Mucosa of descending colon (tissue), 3 donors: ENCODE results near the gene TMEM52. TPM values are rescaled to one million over a fixed set of nuclear protein-coding genes. Genes with fewer than 3 reads are reported as not detected.

Experiments
- ATAC-seq: fragments of 200-7000 bp; cut with Tn5 transposase; one replicate; pipeline ENCODE4 v1.9.1; 2020; ENCODE audit warnings: mild to moderate bottlenecking, moderate library complexity
- DNase-seq, 3 donors: peaks; one replicate each; pipeline ENCODE4 v3.0.0-alpha.2; 2020
- H3K36me3 ChIP-seq: fragments of 200-600 bp; one replicate; pipeline ENCODE4 v1.8.0; 2021; ENCODE audit warnings: low read depth, mild to moderate bottlenecking
- H3K4me1 ChIP-seq: fragments of 200-600 bp; one replicate; pipeline ENCODE4 v1.8.0; 2021; ENCODE audit warnings: low read depth, mild to moderate bottlenecking
- H3K4me3 ChIP-seq: fragments of 200-600 bp; one replicate; pipeline ENCODE4 v1.8.0; 2021; ENCODE audit warnings: mild to moderate bottlenecking
- H3K9me3 ChIP-seq: fragments of 200-600 bp; one replicate; pipeline ENCODE4 v1.8.0; 2021; ENCODE audit warnings: mild to moderate bottlenecking
- intact Hi-C, 2 donors: fragments of 100-400 bp; cut with DNase I in 1 of 2; cut with micrococcal nuclease in 1 of 2; formaldehyde crosslinking; loops; one replicate each; pipeline versions ENCODE4 v1.11.0 to v1.11.1; 2022; cut with DNase I, micrococcal nuclease
- total RNA-seq, 3 donors: library from RNA; stranded (reverse); fragmentation: NEBNext Ultra II Directional in 2 of 3; extraction: Animal tissue kit (Norgen Biotek cat#: 25700) in 2 of 3; gene quantifications; one replicate each; pipeline versions ENCODE4 v1.2.1 to v1.2.4, GENCODE V29; 2021 to 2023
- TF ChIP-seq, protein P1 (sequence below): fragments of 200-600 bp; IDR thresholded peaks from one replicate; pipeline ENCODE4 v1.8.0; 2022; ENCODE audit warnings: antibody characterized with exemption, mild to moderate bottlenecking
- donor health status: DM: no; HTN: no; CAD: no; lungs with moderate emphysema.
- donor health status: DM: no; HTN: no; CAD: no.
- donor health status: DM: no; HTN: yes; CAD: no.

TMEM52 gene
- total RNA-seq, 3 donors from 2014 or later, result 1.8 to 4.0 (median 3.0) TPM

DNA sequence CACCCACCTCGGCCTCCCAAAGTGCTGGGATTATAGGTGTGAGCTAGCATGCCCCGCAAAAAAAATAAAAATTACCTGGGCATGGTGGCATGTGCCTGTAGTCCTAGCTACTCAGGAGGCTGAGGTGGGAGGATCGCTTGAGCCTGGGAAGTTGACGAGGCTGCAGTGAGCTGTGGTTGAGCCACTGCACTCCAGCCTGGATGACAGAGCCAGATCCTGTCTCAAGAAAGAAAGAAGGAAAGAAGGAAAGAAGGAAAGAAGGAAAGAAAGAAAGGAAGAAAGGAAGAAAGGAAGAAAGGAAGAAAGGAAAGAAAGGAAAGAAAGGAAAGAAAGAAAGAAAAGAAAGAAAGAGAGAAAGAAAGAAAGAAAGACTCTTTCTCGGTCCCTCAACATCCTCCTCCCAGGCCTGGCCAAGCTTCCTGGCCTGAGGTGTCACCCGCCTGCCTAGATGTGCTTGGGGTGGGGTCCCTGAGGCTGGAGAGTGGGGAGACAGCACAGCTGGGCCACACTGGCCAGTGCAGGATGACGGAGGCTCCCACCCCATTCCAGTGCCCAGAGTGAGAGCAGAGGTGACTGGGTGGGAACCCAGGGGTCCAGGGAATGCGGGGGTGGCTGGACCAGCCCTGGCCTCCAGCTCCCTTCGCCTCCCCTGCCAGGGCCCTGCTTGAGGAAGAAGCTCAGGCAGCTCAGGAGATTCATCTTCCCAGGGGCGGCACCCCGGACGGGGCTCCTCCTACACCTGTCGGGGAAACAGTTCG lies 18.0 kb downstream of the TMEM52 start:
- Histone ChIP-seq H3K4me1 (peaks cover 4% of the 10 kb centered on the region), H3K9me3 (no peaks in the 10 kb centered on the region), H3K36me3 (no peaks in the 10 kb centered on the region), H3K4me3 (no peak overlapping the region)
- ATAC-seq (peak; percentile 16), DNase-seq (peak in 1 of 3 donors; percentile 50)
- intact Hi-C loops, result loop anchor here in 1 of 2 donors (10.0 kb wide), 1 partner anchor 116 kb away; no protein-coding TSS in a partner anchor
- TF ChIP-seq, protein P1, sequence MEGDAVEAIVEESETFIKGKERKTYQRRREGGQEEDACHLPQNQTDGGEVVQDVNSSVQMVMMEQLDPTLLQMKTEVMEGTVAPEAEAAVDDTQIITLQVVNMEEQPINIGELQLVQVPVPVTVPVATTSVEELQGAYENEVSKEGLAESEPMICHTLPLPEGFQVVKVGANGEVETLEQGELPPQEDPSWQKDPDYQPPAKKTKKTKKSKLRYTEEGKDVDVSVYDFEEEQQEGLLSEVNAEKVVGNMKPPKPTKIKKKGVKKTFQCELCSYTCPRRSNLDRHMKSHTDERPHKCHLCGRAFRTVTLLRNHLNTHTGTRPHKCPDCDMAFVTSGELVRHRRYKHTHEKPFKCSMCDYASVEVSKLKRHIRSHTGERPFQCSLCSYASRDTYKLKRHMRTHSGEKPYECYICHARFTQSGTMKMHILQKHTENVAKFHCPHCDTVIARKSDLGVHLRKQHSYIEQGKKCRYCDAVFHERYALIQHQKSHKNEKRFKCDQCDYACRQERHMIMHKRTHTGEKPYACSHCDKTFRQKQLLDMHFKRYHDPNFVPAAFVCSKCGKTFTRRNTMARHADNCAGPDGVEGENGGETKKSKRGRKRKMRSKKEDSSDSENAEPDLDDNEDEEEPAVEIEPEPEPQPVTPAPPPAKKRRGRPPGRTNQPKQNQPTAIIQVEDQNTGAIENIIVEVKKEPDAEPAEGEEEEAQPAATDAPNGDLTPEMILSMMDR, result no peak

DNA sequence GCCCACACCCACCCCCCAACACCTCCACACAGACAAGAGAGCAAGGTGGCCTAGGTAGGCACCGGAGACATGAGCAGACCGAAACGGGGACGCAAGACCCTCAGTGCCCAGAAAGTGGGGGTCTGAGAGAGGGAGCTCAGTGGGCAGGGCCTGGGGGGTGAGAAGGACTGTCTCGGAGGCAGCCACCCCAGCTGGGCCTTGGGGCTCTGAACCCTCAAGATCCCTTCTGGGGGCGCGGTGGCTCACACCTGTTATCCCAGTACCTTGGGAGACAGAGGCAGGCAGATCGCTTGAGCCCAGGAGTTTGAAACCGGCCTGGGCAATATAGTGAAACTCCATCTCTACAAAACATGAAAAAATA lies 19.1 kb downstream of the TMEM52 start:
- H3K4me3 ChIP-seq, result no peak overlapping the region
- H3K36me3 ChIP-seq, result no peaks in the 10 kb centered on the region
- H3K4me1 ChIP-seq, result peaks cover 14% of the 10 kb centered on the region
- DNase-seq (no peak), ATAC-seq (no peak)
- intact Hi-C loops, result loop anchor here in 1 of 2 donors (10.0 kb wide), 1 partner anchor 115 kb away; no protein-coding TSS in a partner anchor
- H3K9me3 ChIP-seq, result no peaks in the 10 kb centered on the region
- TF ChIP-seq, protein P1, result no peak

DNA sequence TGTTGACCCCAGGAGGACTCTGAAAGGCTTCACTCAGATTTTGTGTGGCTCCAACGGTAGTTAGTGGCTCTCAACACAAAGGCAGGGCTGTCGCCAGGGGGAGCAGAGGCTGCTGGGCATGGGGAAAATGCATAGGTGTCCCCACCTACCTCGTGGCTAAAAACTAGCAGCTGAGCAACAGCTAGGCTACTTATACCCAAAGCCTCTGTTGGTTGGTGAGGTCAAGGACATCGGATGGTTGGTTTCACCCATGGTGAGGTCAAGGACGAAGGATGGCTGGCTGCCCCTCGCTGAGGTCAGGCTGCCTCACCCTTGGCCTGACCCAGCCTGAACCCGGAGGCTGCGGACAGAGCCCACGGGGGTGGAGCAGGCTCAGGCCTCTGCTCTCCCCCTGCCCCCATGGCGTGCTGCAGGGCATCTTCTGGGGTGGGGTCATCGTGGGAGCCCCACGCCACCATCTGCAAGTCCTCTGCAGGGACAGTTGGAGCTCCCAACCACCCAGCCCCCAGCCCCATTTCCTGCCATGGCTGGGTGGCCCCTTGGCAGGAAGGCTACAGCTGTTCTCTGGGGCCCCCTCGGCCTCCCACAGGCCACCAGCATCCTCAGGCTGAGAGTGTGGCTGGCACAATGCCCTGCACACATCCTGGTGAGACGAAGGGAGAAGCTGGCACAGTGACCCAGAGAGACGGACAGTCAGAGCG lies 19.7 kb downstream of the TMEM52 start:
- ATAC-seq (no peak), DNase-seq (no peak)
- Histone ChIP-seq H3K9me3 (no peaks in the 10 kb centered on the region), H3K36me3 (no peaks in the 10 kb centered on the region), H3K4me3 (no peak overlapping the region), H3K4me1 (peaks cover 19% of the 10 kb centered on the region)
- intact Hi-C loops, result no loop called here
- TF ChIP-seq, protein P1, result no peak

DNA sequence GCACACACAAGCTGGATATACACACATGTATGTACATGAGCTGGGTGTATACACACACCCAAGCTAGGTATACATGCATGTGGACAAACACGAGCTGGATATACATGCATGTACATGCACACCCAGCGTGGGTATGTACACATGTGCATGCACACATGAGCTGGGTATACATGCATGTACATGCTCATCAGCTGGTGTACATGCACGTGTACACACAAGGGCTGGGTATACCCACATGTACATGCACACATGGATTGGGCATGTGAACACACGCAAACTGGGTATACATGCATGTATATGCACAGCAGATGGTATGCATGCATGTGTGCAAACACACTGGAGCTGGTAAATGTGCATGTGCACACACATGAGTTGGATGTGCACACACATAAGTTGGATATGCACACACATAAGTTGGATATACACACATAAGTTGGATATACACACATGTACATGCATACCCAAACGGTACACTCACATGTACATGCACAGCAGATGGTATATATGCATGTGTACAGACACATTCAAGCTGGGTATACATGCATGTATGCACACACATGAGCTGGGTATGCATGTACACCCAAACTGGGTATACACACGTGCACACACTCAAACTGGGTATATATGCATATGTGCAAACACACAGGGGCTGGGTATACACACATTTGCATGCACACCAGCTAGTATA lies 20.7 kb downstream of the TMEM52 start:
- TF ChIP-seq, protein P1, result no peak
- H3K36me3 ChIP-seq, result no peaks in the 10 kb centered on the region
- H3K4me1 ChIP-seq, result peaks cover 29% of the 10 kb centered on the region
- DNase-seq, result no peak
- intact Hi-C loops, result no loop called here
- H3K9me3 ChIP-seq, result no peaks in the 10 kb centered on the region
- no peak overlapping the region for H3K4me3 ChIP-seq
- no peak for ATAC-seq

DNA sequence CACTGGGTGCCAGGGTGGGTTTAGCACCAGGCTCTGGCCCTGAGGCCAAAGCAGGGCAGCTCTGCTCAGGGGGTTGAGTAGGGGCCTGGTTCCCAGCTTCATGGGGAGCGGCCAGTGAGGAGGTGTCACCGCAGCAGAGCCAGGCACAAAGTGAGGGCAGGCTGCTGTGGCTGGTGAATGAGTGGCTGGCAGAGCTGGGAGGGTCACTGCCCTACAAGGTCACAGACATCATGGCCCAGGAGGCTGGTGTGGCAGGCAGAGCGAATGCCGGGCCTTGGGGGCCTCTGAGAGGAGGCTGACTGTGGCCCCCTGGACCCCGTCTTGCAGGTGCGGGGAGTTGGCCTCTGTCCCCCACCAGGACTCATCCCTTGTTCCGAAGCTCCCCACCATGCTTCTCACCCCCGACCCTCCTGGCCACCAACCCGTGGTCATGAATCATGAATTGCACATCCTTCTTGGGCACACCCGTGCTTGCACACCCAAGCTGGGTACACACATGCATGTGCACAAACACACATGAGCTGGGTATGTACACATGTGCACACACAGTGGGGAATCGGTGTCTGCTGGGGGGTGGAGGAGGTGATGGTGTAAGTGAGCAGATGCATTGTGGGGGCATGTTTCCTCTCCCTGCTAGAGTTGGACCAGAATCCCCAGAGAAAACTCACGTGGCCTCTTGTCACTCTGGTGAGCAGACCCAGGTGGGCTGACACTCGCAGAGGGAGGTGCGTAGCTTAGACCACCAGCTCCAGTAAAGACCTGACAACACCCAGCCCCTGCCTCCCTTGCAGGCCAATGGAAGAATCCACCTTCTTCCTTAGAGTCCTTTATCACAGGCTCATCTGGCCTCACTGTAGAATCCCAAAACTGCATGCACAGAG lies 23.4 kb downstream of the TMEM52 start:
- H3K4me1 ChIP-seq, result peaks cover 43% of the 10 kb centered on the region
- intact Hi-C loops, result no loop called here
- peak in 1 of 3 donors; percentile 58 for DNase-seq
- no peak for ATAC-seq
- H3K9me3 ChIP-seq, result no peaks in the 10 kb centered on the region
- H3K4me3 ChIP-seq, result no peak overlapping the region
- TF ChIP-seq, protein P1, result no peak
- no peaks in the 10 kb centered on the region for H3K36me3 ChIP-seq
